ENCODE data around the gene SLC35F3. TPM values are rescaled to one million over a fixed set of nuclear protein-coding genes. Genes with fewer than 3 reads are reported as not detected.
A peak's percentile ranks its signal among the peaks of the same experiment; 100 is the strongest.
"Not testable (repeated sequence)": the region's sequence is repeated elsewhere in the genome, so short reads cannot be mapped to it uniquely, and the experiment has no call there.

The SLC35F3 gene
- polyA plus RNA-seq, 1 donor (not counting 4 experiments of a cell fraction or from before 2014, with no cell fraction given), result 13.8 TPM

GRCh38 chr1:234119431-234119830 is 215.0 kb downstream of the SLC35F3 start:
- Histone ChIP-seq H3K9ac (ENCODE audit: control insufficient read depth, extremely low read depth, insufficient read depth, low read length) (no peak overlapping the region), H3K36me3 (ENCODE audit: control insufficient read depth in 2 of 2, extremely low read depth in 1 of 2, insufficient read depth in 2 of 2, low read length in 2 of 2) (no peaks in the 10 kb centered on the region), H3K27me3 (ENCODE audit: control insufficient read depth, extremely low read depth, insufficient read depth, low read length) (no peaks in the 10 kb centered on the region), H3K79me2 (ENCODE audit: control insufficient read depth, insufficient read depth, low read length) (peaks cover 2% of the 10 kb centered on the region), H2AFZ (ENCODE audit: control insufficient read depth, low read length) (no peak overlapping the region), H3K4me1 (ENCODE audit: control insufficient read depth, extremely low read depth, insufficient read depth, low read length) (peaks cover 5% of the 10 kb centered on the region), H3K9me3 (ENCODE audit: control insufficient read depth, low read depth, low read length) (no peaks in the 10 kb centered on the region), H3K4me3 (ENCODE audit: control insufficient read depth in 2 of 3, extremely low read depth in 1 of 3, insufficient read depth in 2 of 3, low read depth in 1 of 3, low read length in 3 of 3) (no peak overlapping the region), H3K9me1 (ENCODE audit: control insufficient read depth, extremely low read depth, insufficient read depth, low read length) (no peaks in the 10 kb centered on the region), H3K27ac (ENCODE audit: control insufficient read depth, insufficient read depth, low read length) (no peak overlapping the region), H4K20me1 (ENCODE audit: control insufficient read depth, extremely low read depth, insufficient read depth, low read length) (no peaks in the 10 kb centered on the region), H3K4me2 (ENCODE audit: control insufficient read depth, extremely low read depth, insufficient read depth, low read depth, low read length) (no peak overlapping the region)
- dilution Hi-C loops (cut with MboI; ENCODE audit: extremely low pct_ligation_motif_present, low sequenced_read_pairs), result no loop called here
- TF ChIP-seq CTCF (optimal IDR thresholded peaks at IDR 0.05 in 1 of 3, IDR thresholded peaks at IDR 0.05 in 1 of 3, conservative IDR thresholded peaks at IDR 0.05 in 1 of 3; ENCODE audit: extremely low read depth in 1 of 3, insufficient read depth in 2 of 3, low read length in 3 of 3) (no peak), EZH2 (IDR thresholded peaks at IDR 0.05; ENCODE audit: low read length) (no peak)
- FAIRE-seq, result no peak
- DNase-seq (ENCODE audit: low read depth, low spot score), result no peak

- Histone ChIP-seq H3K9me1 (ENCODE audit: control insufficient read depth, extremely low read depth, insufficient read depth, low read length) (no peaks in the 10 kb centered on the region), H3K4me3 (ENCODE audit: control insufficient read depth in 2 of 3, extremely low read depth in 1 of 3, insufficient read depth in 2 of 3, low read depth in 1 of 3, low read length in 3 of 3) (no peak overlapping the region), H3K27me3 (ENCODE audit: control insufficient read depth, extremely low read depth, insufficient read depth, low read length) (no peaks in the 10 kb centered on the region), H2AFZ (ENCODE audit: control insufficient read depth, low read length) (no peak overlapping the region), H3K9me3 (ENCODE audit: control insufficient read depth, low read depth, low read length) (no peaks in the 10 kb centered on the region), H4K20me1 (ENCODE audit: control insufficient read depth, extremely low read depth, insufficient read depth, low read length) (no peaks in the 10 kb centered on the region), H3K27ac (ENCODE audit: control insufficient read depth, insufficient read depth, low read length) (no peak overlapping the region), H3K9ac (ENCODE audit: control insufficient read depth, extremely low read depth, insufficient read depth, low read length) (no peak overlapping the region), H3K4me1 (ENCODE audit: control insufficient read depth, extremely low read depth, insufficient read depth, low read length) (peaks cover 5% of the 10 kb centered on the region), H3K4me2 (ENCODE audit: control insufficient read depth, extremely low read depth, insufficient read depth, low read depth, low read length) (no peak overlapping the region), H3K36me3 (ENCODE audit: control insufficient read depth in 2 of 2, extremely low read depth in 1 of 2, insufficient read depth in 2 of 2, low read length in 2 of 2) (no peaks in the 10 kb centered on the region), H3K79me2 (ENCODE audit: control insufficient read depth, insufficient read depth, low read length) (peaks cover 2% of the 10 kb centered on the region)
- no peak for TF ChIP-seq CTCF (optimal IDR thresholded peaks at IDR 0.05 in 1 of 3, IDR thresholded peaks at IDR 0.05 in 1 of 3, conservative IDR thresholded peaks at IDR 0.05 in 1 of 3; ENCODE audit: extremely low read depth in 1 of 3, insufficient read depth in 2 of 3, low read length in 3 of 3)
- no peak for TF ChIP-seq EZH2 (IDR thresholded peaks at IDR 0.05; ENCODE audit: low read length)
- no peak for DNase-seq (ENCODE audit: low read depth, low spot score)
- dilution Hi-C loops (cut with MboI; ENCODE audit: extremely low pct_ligation_motif_present, low sequenced_read_pairs), result no loop called here
- peak; percentile 17 for FAIRE-seq
These were observed 216.0 kb downstream of the SLC35F3 start for GRCh38 chr1:234120327-234120944.

- H3K27ac ChIP-seq (ENCODE audit: control insufficient read depth, insufficient read depth, low read length); dilution Hi-C loops (cut with MboI; ENCODE audit: extremely low pct_ligation_motif_present, low sequenced_read_pairs); H3K9me1 ChIP-seq (ENCODE audit: control insufficient read depth, extremely low read depth, insufficient read depth, low read length); H3K27me3 ChIP-seq (ENCODE audit: control insufficient read depth, extremely low read depth, insufficient read depth, low read length); H3K79me2 ChIP-seq (ENCODE audit: control insufficient read depth, insufficient read depth, low read length); H3K4me2 ChIP-seq (ENCODE audit: control insufficient read depth, extremely low read depth, insufficient read depth, low read depth, low read length); H3K4me3 ChIP-seq (ENCODE audit: control insufficient read depth in 2 of 3, extremely low read depth in 1 of 3, insufficient read depth in 2 of 3, low read depth in 1 of 3, low read length in 3 of 3); H3K9me3 ChIP-seq (ENCODE audit: control insufficient read depth, low read depth, low read length); DNase-seq (ENCODE audit: low read depth, low spot score); H3K36me3 ChIP-seq (ENCODE audit: control insufficient read depth in 2 of 2, extremely low read depth in 1 of 2, insufficient read depth in 2 of 2, low read length in 2 of 2); FAIRE-seq; H3K4me1 ChIP-seq (ENCODE audit: control insufficient read depth, extremely low read depth, insufficient read depth, low read length); H3K9ac ChIP-seq (ENCODE audit: control insufficient read depth, extremely low read depth, insufficient read depth, low read length); H2AFZ ChIP-seq (ENCODE audit: control insufficient read depth, low read length); H4K20me1 ChIP-seq (ENCODE audit: control insufficient read depth, extremely low read depth, insufficient read depth, low read length): not testable (repeated sequence)
These were observed 217.2 kb downstream of the SLC35F3 start for GRCh38 chr1:234121659-234122058.

GRCh38 chr1:234122571-234122970 is 218.1 kb downstream of the SLC35F3 start:
- H3K9me3 ChIP-seq (ENCODE audit: control insufficient read depth, low read depth, low read length); H4K20me1 ChIP-seq (ENCODE audit: control insufficient read depth, extremely low read depth, insufficient read depth, low read length); H3K27me3 ChIP-seq (ENCODE audit: control insufficient read depth, extremely low read depth, insufficient read depth, low read length); H3K4me1 ChIP-seq (ENCODE audit: control insufficient read depth, extremely low read depth, insufficient read depth, low read length); H3K4me3 ChIP-seq (ENCODE audit: control insufficient read depth in 2 of 3, extremely low read depth in 1 of 3, insufficient read depth in 2 of 3, low read depth in 1 of 3, low read length in 3 of 3); H3K36me3 ChIP-seq (ENCODE audit: control insufficient read depth in 2 of 2, extremely low read depth in 1 of 2, insufficient read depth in 2 of 2, low read length in 2 of 2); H3K79me2 ChIP-seq (ENCODE audit: control insufficient read depth, insufficient read depth, low read length); DNase-seq (ENCODE audit: low read depth, low spot score); FAIRE-seq; dilution Hi-C loops (cut with MboI; ENCODE audit: extremely low pct_ligation_motif_present, low sequenced_read_pairs); H3K27ac ChIP-seq (ENCODE audit: control insufficient read depth, insufficient read depth, low read length); H3K4me2 ChIP-seq (ENCODE audit: control insufficient read depth, extremely low read depth, insufficient read depth, low read depth, low read length); H2AFZ ChIP-seq (ENCODE audit: control insufficient read depth, low read length); H3K9me1 ChIP-seq (ENCODE audit: control insufficient read depth, extremely low read depth, insufficient read depth, low read length); H3K9ac ChIP-seq (ENCODE audit: control insufficient read depth, extremely low read depth, insufficient read depth, low read length): not testable (repeated sequence)
